ENCODE data around the gene MRPL44. TPM values are rescaled to one million over a fixed set of nuclear protein-coding genes. Genes with fewer than 3 reads are reported as not detected.

The MRPL44 gene
- total RNA-seq, 4 donors from 2014 or later = 16.2 to 29.9 (median 24.3) TPM

DNA sequence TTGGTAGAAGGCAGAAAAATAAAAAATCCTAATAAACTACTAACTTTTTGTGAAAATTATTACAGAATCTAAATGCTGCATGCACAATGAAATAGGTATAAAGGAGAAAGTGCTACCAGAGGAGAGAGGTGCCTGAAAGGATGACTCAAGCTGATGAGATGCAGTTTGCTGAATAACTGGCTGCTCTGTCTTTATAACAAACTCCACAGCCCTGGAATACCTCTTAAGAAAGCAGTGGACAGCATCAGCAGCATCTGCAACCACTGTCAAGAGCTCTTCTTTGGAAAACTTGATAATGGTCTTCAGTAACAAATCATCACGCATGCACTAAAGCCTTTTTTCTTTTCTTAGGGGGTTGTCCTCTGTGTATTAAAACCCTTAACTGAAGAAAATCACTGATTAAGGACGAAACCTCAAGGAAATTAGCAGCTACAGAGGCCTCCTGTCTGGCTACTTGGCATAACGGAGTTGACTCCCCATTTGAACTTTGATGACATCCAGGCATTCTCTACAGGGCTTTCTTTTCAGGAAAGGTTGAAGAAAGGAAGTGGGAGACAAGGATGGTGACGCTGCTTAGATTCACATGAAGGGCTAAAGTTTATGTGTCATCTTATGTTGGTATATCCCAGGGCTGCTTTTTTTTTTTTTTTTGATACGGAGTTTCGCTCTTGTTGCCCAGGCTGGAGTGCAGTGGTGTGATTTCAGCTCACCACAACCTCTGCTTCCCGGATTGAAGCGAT, 40.9 kb upstream of the MRPL44 start:
- TF ChIP-seq, protein P1, sequence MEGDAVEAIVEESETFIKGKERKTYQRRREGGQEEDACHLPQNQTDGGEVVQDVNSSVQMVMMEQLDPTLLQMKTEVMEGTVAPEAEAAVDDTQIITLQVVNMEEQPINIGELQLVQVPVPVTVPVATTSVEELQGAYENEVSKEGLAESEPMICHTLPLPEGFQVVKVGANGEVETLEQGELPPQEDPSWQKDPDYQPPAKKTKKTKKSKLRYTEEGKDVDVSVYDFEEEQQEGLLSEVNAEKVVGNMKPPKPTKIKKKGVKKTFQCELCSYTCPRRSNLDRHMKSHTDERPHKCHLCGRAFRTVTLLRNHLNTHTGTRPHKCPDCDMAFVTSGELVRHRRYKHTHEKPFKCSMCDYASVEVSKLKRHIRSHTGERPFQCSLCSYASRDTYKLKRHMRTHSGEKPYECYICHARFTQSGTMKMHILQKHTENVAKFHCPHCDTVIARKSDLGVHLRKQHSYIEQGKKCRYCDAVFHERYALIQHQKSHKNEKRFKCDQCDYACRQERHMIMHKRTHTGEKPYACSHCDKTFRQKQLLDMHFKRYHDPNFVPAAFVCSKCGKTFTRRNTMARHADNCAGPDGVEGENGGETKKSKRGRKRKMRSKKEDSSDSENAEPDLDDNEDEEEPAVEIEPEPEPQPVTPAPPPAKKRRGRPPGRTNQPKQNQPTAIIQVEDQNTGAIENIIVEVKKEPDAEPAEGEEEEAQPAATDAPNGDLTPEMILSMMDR (IDR thresholded peaks at IDR 0.05) = no peak
- TF ChIP-seq EP300 (IDR thresholded peaks at IDR 0.05) = no peak
- TF ChIP-seq POLR2A (IDR thresholded peaks at IDR 0.05) = no peak
- TF ChIP-seq POLR2AphosphoS5 (IDR thresholded peaks at IDR 0.05) = no peak
- Histone ChIP-seq H3K36me3 (peaks cover 19% of the 10 kb centered on the region), H3K4me3 (no peak overlapping the region), H3K27ac (no peak overlapping the region), H3K9me3 (no peaks in the 10 kb centered on the region), H3K27me3 (no peaks in the 10 kb centered on the region), H3K4me1 (no peaks in the 10 kb centered on the region)
- DNase-seq (ENCODE audit: low spot score in 2 of 2) = no peak
- 92% methylated on average over 8 of the region's 8 CpGs for WGBS

DNA sequence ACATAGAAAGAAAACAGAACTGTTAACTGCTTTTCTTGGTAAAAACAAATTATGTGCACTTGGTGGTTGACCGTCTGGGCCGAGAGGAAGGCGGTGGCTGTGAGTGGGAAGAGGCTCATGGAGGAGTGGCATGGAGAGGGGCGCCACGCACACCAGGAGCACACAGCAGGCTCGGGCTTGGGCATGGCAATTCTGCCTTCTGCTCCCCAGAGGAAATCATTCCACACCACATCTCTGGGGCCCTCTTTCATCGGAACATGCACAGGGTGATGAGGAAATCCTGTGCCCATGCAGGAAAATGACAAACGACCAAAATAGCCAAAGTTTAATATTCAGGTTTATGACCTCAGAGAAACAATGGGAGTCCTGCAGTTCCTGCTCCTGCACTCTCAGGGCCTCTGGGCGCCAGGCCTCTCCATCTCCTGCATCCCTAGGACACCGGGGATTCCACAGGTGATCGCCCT, 38.6 kb upstream of the MRPL44 start:
- no peaks in the 10 kb centered on the region for H3K4me1 ChIP-seq
- H3K27me3 ChIP-seq = no peaks in the 10 kb centered on the region
- WGBS = 79% methylated on average over 11 of the region's 11 CpGs
- TF ChIP-seq POLR2AphosphoS5 (IDR thresholded peaks at IDR 0.05) = no peak
- TF ChIP-seq EP300 (IDR thresholded peaks at IDR 0.05) = no peak
- TF ChIP-seq, protein P1 (IDR thresholded peaks at IDR 0.05) = no peak
- no peak for TF ChIP-seq POLR2A (IDR thresholded peaks at IDR 0.05)
- H3K4me3 ChIP-seq = no peak overlapping the region
- no peak for DNase-seq (ENCODE audit: low spot score in 2 of 2)
- peaks cover 14% of the 10 kb centered on the region for H3K36me3 ChIP-seq
- no peak overlapping the region for H3K27ac ChIP-seq
- H3K9me3 ChIP-seq = no peaks in the 10 kb centered on the region

- no peak for DNase-seq (ENCODE audit: low spot score in 2 of 2)
- no peak for TF ChIP-seq POLR2AphosphoS5 (IDR thresholded peaks at IDR 0.05)
- TF ChIP-seq EP300 (IDR thresholded peaks at IDR 0.05) = no peak
- TF ChIP-seq POLR2A (IDR thresholded peaks at IDR 0.05) = no peak
- no peaks in the 10 kb centered on the region for H3K4me1 ChIP-seq
- H3K4me3 ChIP-seq = no peak overlapping the region
- peaks cover 14% of the 10 kb centered on the region for H3K36me3 ChIP-seq
- no peak overlapping the region for H3K27ac ChIP-seq
- H3K9me3 ChIP-seq = no peaks in the 10 kb centered on the region
- 94% methylated on average over 4 of the region's 4 CpGs for WGBS
- H3K27me3 ChIP-seq = no peaks in the 10 kb centered on the region
Observed at GRCh38 chr2:223920109-223920508, 37.2 kb upstream of the MRPL44 start.

DNA sequence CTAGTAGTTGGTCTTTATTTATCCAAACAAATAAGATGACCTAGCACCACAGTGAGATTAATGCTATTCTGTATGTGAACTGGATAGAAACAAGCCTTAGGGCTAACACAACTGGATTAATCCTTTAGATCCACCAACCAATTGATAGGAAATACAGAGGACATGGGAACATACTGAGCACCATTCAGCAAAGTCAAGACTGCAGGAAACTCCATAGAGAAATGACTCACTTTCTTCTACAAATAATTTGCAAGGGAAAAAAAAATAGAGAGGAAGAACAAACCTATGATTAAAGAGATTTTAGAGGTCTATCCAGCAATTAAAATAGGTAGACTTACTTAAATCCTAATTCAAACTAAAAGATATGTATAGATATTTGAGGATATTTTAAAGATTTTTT, 36.1 kb upstream of the MRPL44 start:
- no peak for DNase-seq (ENCODE audit: low spot score in 2 of 2)
- H3K27me3 ChIP-seq = no peaks in the 10 kb centered on the region
- peaks cover 10% of the 10 kb centered on the region for H3K36me3 ChIP-seq
- H3K27ac ChIP-seq = no peak overlapping the region
- TF ChIP-seq POLR2A (IDR thresholded peaks at IDR 0.05) = no peak
- TF ChIP-seq POLR2AphosphoS5 (IDR thresholded peaks at IDR 0.05) = no peak
- TF ChIP-seq, protein P1 (IDR thresholded peaks at IDR 0.05) = no peak
- TF ChIP-seq EP300 (IDR thresholded peaks at IDR 0.05) = no peak
- no peaks in the 10 kb centered on the region for H3K4me1 ChIP-seq
- no peak overlapping the region for H3K4me3 ChIP-seq
- H3K9me3 ChIP-seq = no peaks in the 10 kb centered on the region

- 72% methylated on average over 3 of the region's 3 CpGs for WGBS
- Histone ChIP-seq H3K27me3 (no peaks in the 10 kb centered on the region), H3K9me3 (no peaks in the 10 kb centered on the region), H3K4me3 (no peak overlapping the region), H3K27ac (no peak overlapping the region), H3K4me1 (no peaks in the 10 kb centered on the region), H3K36me3 (peaks cover 2% of the 10 kb centered on the region)
- no peak for DNase-seq (ENCODE audit: low spot score in 2 of 2)
- TF ChIP-seq, protein P1 (IDR thresholded peaks at IDR 0.05) = no peak
- no peak for TF ChIP-seq EP300 (IDR thresholded peaks at IDR 0.05)
- no peak for TF ChIP-seq POLR2AphosphoS5 (IDR thresholded peaks at IDR 0.05)
- no peak for TF ChIP-seq POLR2A (IDR thresholded peaks at IDR 0.05)
Observed at GRCh38 chr2:223922308-223922707, 35.0 kb upstream of the MRPL44 start.
